ENCODE results near the gene WDFY2. TPM values are rescaled to one million over a fixed set of nuclear protein-coding genes. Genes with fewer than 3 reads are reported as not detected.
A peak's percentile ranks its signal among the peaks of the same experiment; 100 is the strongest.

WDFY2 gene
- total RNA-seq, 1 experiment from 2014 or later = 4.1 TPM

- Histone ChIP-seq H3F3A (ENCODE audit: low read length, unreplicated experiment) (no peaks in the 10 kb centered on the region), H3K36me3 (ENCODE audit: low read depth, low read length) (no peaks in the 10 kb centered on the region; the same call in none of the 2 replicates), H2AFZ (ENCODE audit: low read length) (no peak overlapping the region), H3K4me1 (ENCODE audit: insufficient read depth, low read length) (peaks cover 3% of the 10 kb centered on the region; the same call in 1 of the 2 replicates), H3K9ac (ENCODE audit: low read length) (no peak overlapping the region), H3K79me2 (ENCODE audit: low read length) (no peaks in the 10 kb centered on the region), H3K27me3 (ENCODE audit: low read length) (no peaks in the 10 kb centered on the region), H3K9me3 (ENCODE audit: low read length) (no peaks in the 10 kb centered on the region), H3K9me2 (replicated peaks; ENCODE audit: low read length) (no peaks in the 10 kb centered on the region), H3K4me3 (ENCODE audit: low read length) (no peak overlapping the region), H3K4me2 (ENCODE audit: low read length) (no peak overlapping the region), H4K20me1 (ENCODE audit: low read length) (no peaks in the 10 kb centered on the region), H3K27ac (ENCODE audit: low read length) (no peak overlapping the region)
- ATAC-seq (no peak), DNase-seq (no peak)
- no TSS peak for BruUV-seq (replicated peaks)
- POLR2A ChIA-PET (ENCODE audit: unreplicated experiment) = no interaction called here
- no peak for TF ChIP-seq EZH2phosphoT487 (IDR thresholded peaks at IDR 0.05; ENCODE audit: borderline replicate concordance, low read length)
- TF ChIP-seq CTCF (conservative IDR thresholded peaks at IDR 0.05; ENCODE audit: low read depth, low read length) = no peak
- TF ChIP-seq EZH2 (IDR thresholded peaks at IDR 0.05; ENCODE audit: low read length, unreplicated experiment) = no peak
- intact Hi-C loops (cut with micrococcal nuclease) = no loop called here
- CTCF ChIA-PET = no interaction called here
Measured at GRCh38 chr13:51756651-51757050, 172.4 kb downstream of the WDFY2 start.

- no peak for ATAC-seq
- H3K36me3 ChIP-seq (ENCODE audit: low read depth, low read length) = no peaks in the 10 kb centered on the region; the same call in none of the 2 replicates
- no peak overlapping the region for H3K9ac ChIP-seq (ENCODE audit: low read length)
- no peaks in the 10 kb centered on the region for H4K20me1 ChIP-seq (ENCODE audit: low read length)
- ChIA-PET CTCF (no interaction called here), POLR2A (ENCODE audit: unreplicated experiment) (no interaction called here)
- no peak overlapping the region for H3K27ac ChIP-seq (ENCODE audit: low read length)
- no peak overlapping the region for H3K4me3 ChIP-seq (ENCODE audit: low read length)
- no peak overlapping the region for H2AFZ ChIP-seq (ENCODE audit: low read length)
- no peaks in the 10 kb centered on the region for H3K9me2 ChIP-seq (replicated peaks; ENCODE audit: low read length)
- H3K4me1 ChIP-seq (ENCODE audit: insufficient read depth, low read length) = peaks cover 4% of the 10 kb centered on the region; the same call in 1 of the 2 replicates
- H3F3A ChIP-seq (ENCODE audit: low read length, unreplicated experiment) = no peaks in the 10 kb centered on the region
- no peaks in the 10 kb centered on the region for H3K79me2 ChIP-seq (ENCODE audit: low read length)
- H3K4me2 ChIP-seq (ENCODE audit: low read length) = no peak overlapping the region
- H3K27me3 ChIP-seq (ENCODE audit: low read length) = no peaks in the 10 kb centered on the region
- no TSS peak for BruUV-seq (replicated peaks)
- no peaks in the 10 kb centered on the region for H3K9me3 ChIP-seq (ENCODE audit: low read length)
- no peak for TF ChIP-seq EZH2phosphoT487 (IDR thresholded peaks at IDR 0.05; ENCODE audit: borderline replicate concordance, low read length)
- DNase-seq = no peak
- intact Hi-C loops (cut with micrococcal nuclease) = no loop called here
Measured at GRCh38 chr13:51758691-51759090, 174.4 kb downstream of the WDFY2 start.

GRCh38 chr13:51759240-51759639 lies 175.0 kb downstream of the WDFY2 start:
- ATAC-seq = peak; percentile 49; the same call in 1 of the 2 replicates
- BruUV-seq (replicated peaks) = no TSS peak
- TF ChIP-seq CTCF (conservative IDR thresholded peaks at IDR 0.05; ENCODE audit: low read depth, low read length) = no peak

More at GRCh38 chr13:51759240-51759639, 175.0 kb downstream of the WDFY2 start:
- Histone ChIP-seq H3K79me2 (ENCODE audit: low read length) (no peaks in the 10 kb centered on the region), H3K36me3 (ENCODE audit: low read depth, low read length) (no peaks in the 10 kb centered on the region; the same call in none of the 2 replicates), H4K20me1 (ENCODE audit: low read length) (no peaks in the 10 kb centered on the region), H3K4me3 (ENCODE audit: low read length) (no peak overlapping the region), H3K9ac (ENCODE audit: low read length) (no peak overlapping the region), H3F3A (ENCODE audit: low read length, unreplicated experiment) (no peaks in the 10 kb centered on the region), H3K4me2 (ENCODE audit: low read length) (no peak overlapping the region), H3K27me3 (ENCODE audit: low read length) (no peaks in the 10 kb centered on the region), H3K27ac (ENCODE audit: low read length) (no peak overlapping the region), H3K9me3 (ENCODE audit: low read length) (no peaks in the 10 kb centered on the region), H3K4me1 (ENCODE audit: insufficient read depth, low read length) (peaks cover 8% of the 10 kb centered on the region), H3K9me2 (replicated peaks; ENCODE audit: low read length) (no peaks in the 10 kb centered on the region), H2AFZ (ENCODE audit: low read length) (no peak overlapping the region)
- ChIA-PET POLR2A (ENCODE audit: unreplicated experiment) (interaction anchor here (0.5 kb wide), 1 partner anchor 362 kb away, joined by 3 read pairs; no protein-coding TSS in a partner anchor), CTCF (no interaction called here)
- intact Hi-C loops (cut with micrococcal nuclease) = no loop called here
- no peak for DNase-seq

Measured in PC-3 (cell line).